Coronary artery (tissue), 2 donors: Measurements from ENCODE around the gene ADGRG6.

Source experiments
- DNase-seq: peaks from one replicate; pipeline ENCODE4 v3.0.0-alpha.2; 2017; ENCODE audit warnings: low spot score
- H3K27ac ChIP-seq, 2 donors: fragments of 200-600 bp; sonication (generic); one replicate each; pipeline ENCODE4 v1.5.1; 2016 to 2019
- H3K4me3 ChIP-seq: fragments of 200-600 bp; sonication (generic); 2 replicates; pipeline ENCODE4 v1.5.1; 2016; ENCODE audit warnings: mild to moderate bottlenecking, moderate library complexity
- CTCF ChIP-seq: fragments of 200-600 bp; sonication (generic); IDR thresholded peaks from one replicate; pipeline ENCODE4 v1.5.1; 2019; ENCODE audit warnings: antibody characterized with exemption

ADGRG6 gene

GRCh38 chr6:142441716-142442115 is 139.9 kb downstream of the ADGRG6 start:
- no peak overlapping the region for H3K27ac ChIP-seq
- no peak for TF ChIP-seq CTCF
- DNase-seq, result no peak
- no peak overlapping the region for H3K4me3 ChIP-seq

- H3K4me3 ChIP-seq, result no peak overlapping the region
- DNase-seq, result no peak
- no peak for TF ChIP-seq CTCF
- H3K27ac ChIP-seq, result no peak overlapping the region
These were observed 141.3 kb downstream of the ADGRG6 start for GRCh38 chr6:142443102-142443501.

GRCh38 chr6:142443532-142443931 is 141.7 kb downstream of the ADGRG6 start:
- H3K4me3 ChIP-seq, result no peak overlapping the region

GRCh38 chr6:142444376-142444775 is 142.6 kb downstream of the ADGRG6 start:
- Histone ChIP-seq H3K4me3 (no peak overlapping the region), H3K27ac (no peak overlapping the region)
- no peak for DNase-seq
- no peak for TF ChIP-seq CTCF

More at GRCh38 chr6:142443532-142443931, 141.7 kb downstream of the ADGRG6 start:
- DNase-seq, result no peak
- no peak overlapping the region for H3K27ac ChIP-seq
- TF ChIP-seq CTCF, result no peak

- H3K27ac ChIP-seq, result no peak overlapping the region
- H3K4me3 ChIP-seq, result no peak overlapping the region
- no peak for TF ChIP-seq CTCF
- DNase-seq, result no peak
These were observed 143.1 kb downstream of the ADGRG6 start for GRCh38 chr6:142444881-142445301.

GRCh38 chr6:142446168-142446567 is 144.4 kb downstream of the ADGRG6 start:
- H3K27ac ChIP-seq, result no peak overlapping the region
- no peak for DNase-seq
- H3K4me3 ChIP-seq, result no peak overlapping the region
- no peak for TF ChIP-seq CTCF

- H3K27ac ChIP-seq, result no peak overlapping the region
- no peak for TF ChIP-seq CTCF
- H3K4me3 ChIP-seq, result no peak overlapping the region
- DNase-seq, result no peak
These were observed 144.8 kb downstream of the ADGRG6 start for GRCh38 chr6:142446576-142446975.
